ENCODE data around the gene SASS6.

SASS6 gene, protein sequence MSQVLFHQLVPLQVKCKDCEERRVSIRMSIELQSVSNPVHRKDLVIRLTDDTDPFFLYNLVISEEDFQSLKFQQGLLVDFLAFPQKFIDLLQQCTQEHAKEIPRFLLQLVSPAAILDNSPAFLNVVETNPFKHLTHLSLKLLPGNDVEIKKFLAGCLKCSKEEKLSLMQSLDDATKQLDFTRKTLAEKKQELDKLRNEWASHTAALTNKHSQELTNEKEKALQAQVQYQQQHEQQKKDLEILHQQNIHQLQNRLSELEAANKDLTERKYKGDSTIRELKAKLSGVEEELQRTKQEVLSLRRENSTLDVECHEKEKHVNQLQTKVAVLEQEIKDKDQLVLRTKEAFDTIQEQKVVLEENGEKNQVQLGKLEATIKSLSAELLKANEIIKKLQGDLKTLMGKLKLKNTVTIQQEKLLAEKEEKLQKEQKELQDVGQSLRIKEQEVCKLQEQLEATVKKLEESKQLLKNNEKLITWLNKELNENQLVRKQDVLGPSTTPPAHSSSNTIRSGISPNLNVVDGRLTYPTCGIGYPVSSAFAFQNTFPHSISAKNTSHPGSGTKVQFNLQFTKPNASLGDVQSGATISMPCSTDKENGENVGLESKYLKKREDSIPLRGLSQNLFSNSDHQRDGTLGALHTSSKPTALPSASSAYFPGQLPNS

DNA sequence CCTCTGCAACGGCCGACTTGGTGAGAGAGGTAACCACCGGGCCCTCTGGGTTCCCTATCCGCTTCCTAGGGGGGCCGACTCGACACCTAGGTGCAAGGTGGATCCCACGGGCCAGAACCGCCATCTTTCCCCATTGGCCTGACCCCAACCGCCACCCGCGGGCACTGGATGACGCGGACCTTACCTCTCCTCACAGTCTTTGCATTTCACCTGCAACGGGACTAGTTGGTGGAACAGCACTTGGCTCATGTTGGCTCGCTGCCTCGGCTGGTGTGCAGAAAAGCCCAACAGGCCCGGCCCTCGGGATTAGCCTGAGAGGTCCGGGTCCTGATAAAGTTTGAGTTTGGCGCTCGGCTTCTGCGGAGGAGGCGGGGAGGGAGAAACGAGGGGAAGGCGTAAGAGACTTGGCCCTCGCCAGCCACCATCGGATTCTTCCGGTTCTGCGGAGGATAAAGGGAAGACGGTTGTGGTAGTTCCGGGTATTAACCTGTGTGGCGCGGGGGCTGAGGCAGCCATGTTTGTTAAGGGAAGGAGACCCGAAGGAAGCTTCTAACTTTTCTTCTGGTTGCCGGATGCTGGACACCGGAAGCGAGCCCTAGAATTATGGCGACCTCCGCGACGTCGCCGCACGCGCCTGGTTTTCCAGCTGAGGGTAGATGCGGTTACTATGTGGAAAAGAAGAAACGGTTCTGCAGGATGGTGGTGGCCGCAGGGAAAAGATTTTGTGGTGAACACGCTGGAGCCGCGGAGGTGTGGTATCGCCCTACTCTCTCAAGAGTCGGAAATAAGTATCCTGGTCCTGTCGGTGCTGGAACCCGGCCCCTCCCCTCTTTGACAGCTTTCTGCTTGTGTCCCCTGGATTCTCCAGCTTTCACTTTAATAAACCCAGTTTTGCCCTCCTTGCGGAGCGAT, at the start of gene SASS6, which contains the start of gene TRMT13:
Gene SASS6, minus strand, starts transcription at position 365 of the 912 bp plus-strand sequence. Its CDS starts 116 bp downstream, at position 249.
Gene TRMT13, plus strand, starts transcription at position 598 of the 912 bp plus-strand sequence. Its CDS starts 6 bp downstream, at position 604.
- peak; percentile 82 for DNase-seq

DNA sequence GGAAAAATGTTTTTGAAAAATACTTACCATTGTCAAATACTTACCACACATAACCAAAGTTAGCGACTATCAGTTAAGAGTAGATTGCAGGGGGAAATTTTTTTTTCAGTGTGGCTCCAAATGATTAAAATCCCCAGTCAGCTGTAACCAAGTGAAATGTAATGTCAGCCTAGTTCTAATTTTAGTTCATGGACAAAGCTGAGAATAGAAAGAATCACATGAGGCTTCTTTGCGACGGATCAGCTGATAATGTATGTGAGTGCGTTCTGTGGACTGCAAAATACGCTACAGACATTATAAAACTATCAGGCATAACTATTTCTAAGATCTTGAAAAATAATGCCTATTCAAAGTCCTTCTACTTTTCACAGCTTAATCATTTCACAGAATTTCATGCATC, 45.4 kb upstream of the SASS6 start, which contains the start of gene LRRC39:
Gene LRRC39, minus strand, starts transcription at position 166 of the 400 bp plus-strand sequence. CDS start 9,740 bp downstream, outside the sequence.
- DNase-seq: no peak

DNA sequence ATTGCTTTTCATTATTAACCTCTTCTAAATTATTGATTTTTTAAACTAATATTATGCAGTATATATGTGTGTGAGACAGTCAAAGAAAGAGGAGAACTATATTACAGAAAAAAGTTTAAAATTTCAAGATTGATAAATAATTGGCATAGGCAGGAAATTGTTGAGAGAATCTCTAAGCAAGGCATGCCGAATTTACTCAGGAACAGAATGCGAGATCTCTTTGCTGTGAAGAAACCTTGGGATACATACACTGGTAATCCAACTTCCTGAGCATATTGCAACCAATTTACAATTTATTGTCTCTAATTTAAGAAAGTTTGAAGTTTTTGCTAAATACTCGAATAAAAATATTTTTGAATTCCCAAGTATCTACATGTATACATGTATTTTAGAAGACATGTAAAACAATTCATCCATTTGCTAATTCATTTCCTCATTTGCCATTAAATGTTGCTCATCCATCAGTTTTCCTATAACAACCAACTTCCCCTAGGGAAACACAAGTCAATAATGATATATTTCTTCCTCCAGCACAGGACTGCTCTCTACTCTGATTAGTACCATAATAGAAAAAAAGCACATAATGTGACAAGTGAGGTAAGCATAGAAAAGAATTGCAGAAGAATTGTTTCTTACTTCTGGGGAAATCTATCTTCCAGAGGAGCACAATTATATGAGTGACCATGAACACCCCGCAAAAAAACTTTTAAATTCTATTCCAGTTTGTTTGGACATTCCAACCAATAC, 44.7 kb upstream of the SASS6 start:
- DNase-seq: no peak

DNA sequence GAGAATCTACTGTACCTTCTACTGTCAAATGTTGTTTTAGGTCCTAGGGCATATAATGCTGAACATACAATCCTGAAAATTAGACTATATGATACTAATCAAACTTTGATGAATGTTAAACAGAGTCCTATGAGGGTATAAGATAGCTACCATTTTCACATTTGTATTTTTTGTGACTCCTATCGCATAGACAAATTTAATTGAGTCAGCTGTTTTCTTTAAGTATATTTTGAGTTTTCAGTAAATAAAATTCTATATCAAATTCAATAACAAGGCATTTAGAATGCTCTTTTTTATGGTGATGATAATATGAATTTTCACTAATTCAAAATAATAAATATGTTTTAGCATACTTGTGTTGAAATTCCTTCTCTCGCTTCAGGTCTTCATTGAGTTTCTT, 35.3 kb upstream of the SASS6 start:
- DNase-seq: no peak

DNA sequence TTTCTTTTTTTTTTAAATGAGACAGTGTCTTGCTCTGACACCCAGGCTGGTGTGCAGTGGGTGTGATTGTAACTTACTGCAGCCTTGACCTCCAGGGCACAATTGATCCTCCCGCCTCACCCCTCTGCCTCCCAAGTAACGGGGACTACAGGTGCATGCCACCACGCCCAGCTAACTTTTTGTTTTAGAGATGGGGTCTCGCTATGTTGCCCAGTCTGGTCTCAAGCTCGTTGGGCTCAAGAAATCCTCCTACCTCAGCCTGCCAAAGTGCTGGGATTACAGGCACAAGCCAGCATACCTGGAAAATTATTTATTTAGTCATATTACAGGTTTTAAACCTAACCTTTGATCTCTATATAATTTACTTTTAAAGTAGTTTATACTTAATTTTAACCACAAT, 32.0 kb upstream of the SASS6 start:
- DNase-seq: no peak

DNA sequence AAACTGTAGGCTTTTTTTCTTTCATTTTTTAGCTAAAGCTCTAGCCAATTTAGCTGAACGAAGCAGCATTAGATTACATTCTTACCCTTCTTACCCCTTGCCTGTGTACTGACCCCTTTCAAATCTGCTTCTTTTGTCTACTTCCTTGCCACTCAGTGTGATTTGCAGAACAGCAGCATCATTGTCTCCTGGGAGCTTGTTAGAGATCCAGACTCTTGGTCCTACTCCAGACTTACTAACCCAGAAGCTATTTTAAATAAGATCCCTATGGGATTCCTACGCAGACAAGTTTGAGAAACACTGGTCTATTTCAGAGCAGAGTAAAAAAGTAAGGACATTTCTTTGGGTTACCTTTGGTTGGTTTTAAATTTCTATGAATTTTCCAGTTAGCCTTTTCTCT, 31.5 kb upstream of the SASS6 start:
- DNase-seq: no peak

DNA sequence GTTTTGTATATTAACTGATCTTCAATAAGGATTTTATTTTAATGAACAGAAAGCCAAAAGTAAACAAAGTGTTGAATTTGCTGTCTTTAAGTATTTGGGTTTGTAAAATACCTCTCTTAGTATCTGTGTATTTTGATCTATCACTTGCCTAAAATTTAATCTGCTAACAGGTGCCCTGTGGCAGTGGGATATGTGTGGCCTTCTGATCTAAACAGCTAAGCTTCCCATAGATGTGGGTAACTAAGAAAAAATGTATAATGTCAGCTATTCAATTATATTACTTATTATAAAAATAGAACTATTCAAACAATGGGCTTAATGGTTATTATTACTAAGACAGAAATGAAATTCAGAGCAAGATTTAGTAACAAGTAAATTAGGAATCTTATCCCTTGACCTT, 30.2 kb upstream of the SASS6 start:
- no peak for DNase-seq

DNA sequence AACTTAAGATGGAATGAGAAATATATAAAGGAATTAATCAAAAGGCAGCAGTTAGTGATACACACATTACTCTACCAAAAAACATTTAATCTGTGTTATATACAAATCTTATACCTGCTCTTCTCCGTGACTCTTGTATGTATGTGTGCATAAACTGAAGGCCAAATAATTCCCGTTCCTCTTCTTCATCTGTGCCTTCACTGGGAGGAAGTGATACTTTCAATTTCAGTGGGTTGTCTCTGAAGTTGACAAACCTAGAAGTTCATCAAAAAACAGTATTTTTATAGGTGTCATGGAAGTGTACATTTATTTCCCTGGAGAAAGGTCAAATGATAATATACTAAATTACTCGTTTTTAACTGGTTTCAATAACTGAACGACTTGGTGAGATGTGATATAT, 19.5 kb upstream of the SASS6 start:
- DNase-seq: no peak

DNA sequence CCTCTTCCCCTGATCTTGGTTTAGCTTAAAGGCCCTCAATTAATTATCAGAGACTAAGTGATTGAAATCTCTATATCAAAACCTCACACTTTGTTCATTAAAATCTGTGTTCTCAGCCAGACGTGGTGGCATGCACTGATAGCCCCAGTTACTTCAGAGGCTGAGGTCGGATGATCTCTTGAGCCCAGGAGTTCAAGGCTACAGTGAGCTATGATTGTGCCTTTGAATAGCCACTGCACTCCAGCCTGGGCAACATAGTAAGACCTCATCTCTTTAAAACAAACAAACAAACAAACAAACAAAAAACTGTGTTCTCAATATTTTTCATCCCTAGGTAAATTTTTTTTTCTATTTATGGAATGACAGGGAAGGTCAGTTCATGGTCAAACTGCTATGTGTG, 18.9 kb upstream of the SASS6 start:
- DNase-seq: no peak

DNA sequence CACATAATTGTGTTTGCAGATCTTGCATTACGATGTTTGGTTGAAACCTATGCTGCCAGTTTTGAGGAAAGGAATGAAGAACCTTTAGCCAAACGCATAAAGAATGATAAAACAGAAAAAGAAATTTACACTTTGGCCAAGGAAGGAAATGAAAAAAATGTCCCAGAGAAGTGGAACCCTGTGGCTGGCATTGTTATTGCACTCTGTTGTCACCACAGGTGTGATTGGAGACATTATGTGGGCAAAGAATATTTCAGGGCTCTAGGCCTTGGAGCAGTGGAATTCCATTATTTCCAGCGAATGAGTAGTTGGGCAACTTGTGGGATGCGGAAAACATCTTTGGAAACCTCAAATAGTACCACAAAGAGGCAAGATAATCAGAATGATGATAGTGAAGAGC, 15.1 kb upstream of the SASS6 start:
- no peak for DNase-seq

DNA sequence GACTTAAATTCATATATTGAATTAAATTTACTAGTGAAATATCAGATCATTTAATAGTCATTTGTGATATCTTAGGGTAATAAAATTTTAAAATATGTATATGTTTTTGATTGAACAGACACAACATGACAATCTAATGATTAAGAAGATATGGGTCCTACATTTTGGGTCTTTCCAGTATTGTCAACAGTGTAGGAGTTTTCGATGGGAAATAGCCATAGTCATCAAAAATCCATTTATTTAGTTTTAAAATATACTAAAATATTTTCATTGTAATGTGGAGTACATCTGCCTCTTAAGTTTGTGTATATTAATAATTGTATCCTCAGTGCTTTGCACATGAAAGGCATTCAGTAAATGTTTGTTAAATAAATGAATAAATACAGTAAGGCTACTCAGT, 14.2 kb upstream of the SASS6 start:
- no peak for DNase-seq

DNA sequence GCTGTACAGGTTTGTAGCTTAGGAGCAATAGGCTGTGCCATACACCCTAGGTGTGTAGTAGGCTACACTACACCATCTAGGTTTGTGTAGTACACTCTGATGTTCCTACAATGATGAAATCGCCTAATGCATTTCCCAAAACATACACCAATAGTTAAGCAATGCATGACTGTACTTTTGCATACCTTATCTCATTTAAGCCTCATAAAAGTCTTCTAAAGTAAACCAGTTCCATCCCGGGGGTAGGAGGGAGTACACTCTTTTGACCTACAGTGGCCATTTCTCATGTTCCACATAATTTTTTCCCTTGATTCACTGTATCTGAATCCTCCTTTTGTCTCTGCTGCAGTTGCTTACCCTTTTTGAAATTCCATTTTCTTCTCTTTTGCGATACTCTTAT, 12.4 kb upstream of the SASS6 start:
- DNase-seq: no peak

DNA sequence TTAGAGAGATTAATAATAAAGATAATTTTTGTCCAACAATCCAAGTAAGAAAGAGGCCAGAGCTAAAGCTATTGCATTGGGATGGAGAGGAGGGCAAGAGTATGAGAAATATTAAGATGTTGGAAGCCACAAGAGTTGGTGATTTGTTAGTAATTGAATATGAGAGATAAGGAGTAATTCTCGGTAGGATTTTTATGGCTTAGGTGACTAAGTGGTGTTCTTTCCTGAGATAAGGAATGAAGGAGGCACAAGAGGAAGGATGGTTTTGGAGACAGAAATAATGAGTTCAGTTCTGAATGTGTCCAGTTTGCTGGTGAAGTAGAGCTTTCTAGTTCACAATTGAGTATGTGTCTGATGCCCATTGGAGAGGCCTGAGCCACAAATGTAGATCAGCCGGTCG, 9.6 kb upstream of the SASS6 start:
- DNase-seq: no peak

DNA sequence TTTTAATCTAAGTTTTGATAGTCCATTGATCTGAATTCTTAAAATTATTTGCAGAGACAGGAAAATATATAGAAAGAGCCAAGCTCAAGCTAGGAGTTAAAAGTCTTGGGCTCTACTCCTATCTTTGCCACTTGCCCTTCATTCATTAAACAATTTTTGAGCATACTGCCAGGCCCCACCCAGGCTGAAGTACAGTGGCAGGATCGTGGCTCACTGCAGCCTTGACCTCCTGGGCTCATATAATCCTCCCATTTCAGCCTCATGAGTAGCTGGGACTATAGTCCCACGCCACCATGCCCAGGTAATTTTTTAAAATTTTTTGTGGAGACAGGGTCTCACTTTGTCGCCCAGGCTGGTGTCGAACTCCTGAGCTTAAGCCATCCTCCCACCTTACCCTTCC, 8.5 kb upstream of the SASS6 start:
- DNase-seq: no peak

DNA sequence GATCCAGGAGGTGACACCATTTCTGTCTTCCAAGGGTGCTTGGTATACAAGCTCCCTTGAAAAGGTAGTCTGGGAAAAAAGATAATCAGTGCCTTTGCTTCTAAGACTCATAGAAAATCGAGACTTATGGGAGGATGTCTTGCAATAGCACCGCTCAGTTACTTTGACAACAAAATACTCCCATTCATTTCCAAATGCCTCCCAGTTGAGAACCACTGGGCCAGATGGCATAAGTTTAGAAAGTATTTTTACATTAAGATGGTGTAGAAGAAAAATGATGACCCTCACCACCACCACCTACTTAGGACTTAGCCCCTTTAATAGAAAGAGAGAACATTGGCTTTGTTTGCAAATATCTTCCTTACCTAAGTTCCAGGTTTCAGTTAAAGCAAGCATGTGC, 4.9 kb upstream of the SASS6 start:
- DNase-seq: no peak

DNA sequence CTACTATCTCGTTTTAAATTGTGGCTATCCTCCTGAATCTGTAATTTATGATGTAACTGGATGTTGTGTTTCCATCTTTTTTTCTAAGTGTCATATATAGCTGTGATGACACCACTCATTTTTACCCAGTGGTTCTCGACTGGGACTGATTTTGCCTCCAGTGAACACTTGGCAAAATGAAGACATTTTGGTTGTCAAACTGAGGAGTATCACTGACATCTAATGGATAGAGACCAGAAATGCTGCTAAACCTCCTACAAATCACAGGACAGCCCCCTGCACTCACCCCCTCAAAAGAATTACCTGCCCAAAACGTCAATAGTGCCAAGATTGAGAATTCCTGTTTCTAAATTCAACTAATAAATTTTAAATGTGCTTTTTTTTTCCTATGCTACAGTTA, 2.1 kb upstream of the SASS6 start:
- no peak for DNase-seq

DNA sequence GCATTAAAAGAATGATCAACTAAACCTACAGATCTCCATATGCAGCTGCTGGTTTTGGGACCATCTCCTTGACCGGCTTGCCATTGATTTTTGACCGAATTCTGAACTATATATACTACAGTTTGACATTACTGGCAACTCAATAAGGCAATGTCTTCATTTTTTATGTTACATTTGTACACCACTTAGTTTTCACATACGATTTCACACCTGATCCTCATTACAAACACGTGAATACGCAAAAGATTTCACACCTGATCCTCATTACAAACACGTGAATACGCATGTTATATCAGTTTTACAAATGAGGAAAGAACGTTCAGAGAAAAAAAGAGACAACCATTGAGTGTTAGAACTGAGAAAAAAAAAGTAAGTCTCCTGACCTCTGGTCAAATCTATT, 1.1 kb downstream of the SASS6 start:
- DNase-seq: no peak

DNA sequence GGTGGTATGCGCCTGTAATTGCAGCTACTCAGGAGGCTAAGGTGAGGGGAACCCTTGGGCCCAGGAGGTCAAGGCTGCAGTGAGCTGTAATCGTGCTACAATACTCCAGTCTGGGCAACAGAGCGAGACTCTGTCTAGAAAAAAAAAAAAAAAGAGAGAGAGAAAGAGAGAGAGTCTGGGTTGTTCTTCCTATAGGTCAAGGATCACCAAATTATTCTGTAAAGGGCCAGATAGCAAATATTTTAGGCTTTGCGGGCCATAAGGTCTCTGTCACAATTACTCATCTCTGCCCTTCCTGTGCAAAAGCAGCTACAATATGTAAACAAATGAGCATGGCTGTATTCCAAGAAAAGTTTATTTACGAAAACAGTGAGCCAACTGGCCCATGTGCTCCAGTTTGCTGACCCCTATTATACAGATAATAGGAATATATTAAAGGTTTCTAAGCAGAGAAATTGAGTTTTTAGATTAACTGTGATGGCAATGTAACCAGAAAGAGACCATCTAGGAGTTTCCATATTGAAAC, 2.1 kb downstream of the SASS6 start:
- DNase-seq: no peak

DNA sequence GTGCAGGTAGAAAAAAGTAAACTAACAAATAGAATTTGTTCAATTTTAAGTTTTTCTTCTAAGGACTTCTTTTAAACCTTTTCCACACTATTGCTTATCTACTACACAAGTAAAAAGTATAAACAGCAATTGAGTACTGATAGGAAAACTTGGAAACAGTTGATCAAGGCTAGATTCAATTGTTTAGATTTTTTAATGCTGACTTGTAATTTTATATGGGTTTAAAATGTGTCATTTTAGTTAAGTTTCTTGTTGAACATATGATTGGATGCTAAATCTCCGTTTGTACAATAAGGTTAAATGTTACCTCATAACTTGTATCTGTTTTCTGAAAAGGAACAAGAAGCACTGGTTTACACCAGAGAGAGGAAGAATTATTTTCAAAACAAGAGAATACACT, 5.5 kb downstream of the SASS6 start:
- no peak for DNase-seq

DNA sequence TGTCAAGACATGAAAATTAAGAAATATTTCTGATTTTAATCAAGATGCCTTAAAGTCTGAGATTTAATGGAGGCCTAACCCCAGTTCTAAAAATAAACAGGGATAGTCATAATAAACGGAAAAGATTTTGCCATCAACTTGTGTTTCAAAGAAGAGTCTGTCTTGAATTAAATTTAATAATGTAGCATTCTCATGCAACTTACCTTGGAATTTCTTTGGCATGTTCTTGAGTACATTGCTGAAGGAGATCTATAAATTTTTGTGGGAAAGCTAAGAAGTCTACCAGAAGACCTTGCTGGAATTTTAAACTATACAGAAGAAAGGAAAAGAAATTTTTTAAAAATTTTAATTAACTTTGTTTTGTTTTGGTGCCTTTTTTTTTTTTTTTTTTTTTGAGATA, 10.6 kb downstream of the SASS6 start:
- no peak for DNase-seq

DNA sequence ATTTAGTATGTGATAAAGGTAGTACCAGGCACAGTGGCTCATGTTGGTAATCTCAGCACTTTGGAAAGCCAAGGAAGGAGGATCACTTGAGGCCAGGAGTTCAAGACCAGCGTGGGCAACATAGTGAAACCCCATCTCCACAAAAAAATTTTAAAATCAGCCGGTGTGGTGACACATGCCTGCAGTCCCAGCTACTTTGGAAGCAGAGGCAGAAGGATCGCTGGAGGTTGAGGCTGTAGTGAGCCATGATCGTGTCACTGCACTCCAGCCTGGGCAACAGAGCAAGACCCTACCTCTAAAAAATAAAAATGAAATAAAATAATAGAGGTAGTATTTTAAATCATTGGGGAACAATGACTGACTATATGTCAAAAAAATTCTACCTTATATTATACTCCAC, 17.2 kb downstream of the SASS6 start:
- DNase-seq: no peak

DNA sequence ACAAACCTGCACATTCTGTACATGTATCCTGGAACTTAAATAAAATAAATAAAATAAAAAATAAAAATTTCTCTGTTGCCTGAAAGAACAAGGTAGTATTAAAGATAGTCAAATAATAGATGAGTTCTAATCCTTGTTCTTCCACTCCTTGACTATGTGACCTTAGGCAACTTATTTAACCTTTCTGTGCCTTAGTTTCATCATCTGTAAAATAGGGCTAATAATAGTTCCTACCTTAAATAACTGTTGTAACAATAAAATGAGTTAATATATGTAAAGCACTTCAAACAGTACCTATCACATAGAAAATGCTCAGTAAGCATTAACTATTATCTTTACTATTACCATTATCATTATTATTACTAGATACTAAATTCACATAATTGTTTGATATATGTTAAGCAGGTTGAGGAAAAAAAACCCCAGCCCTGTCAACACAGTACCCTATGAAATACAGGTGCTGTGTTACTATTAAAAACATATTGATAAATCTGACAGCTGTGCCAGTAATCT, 23.1 kb downstream of the SASS6 start:
- DNase-seq: no peak

Data from NCI-H1417 treated with DMSO at 0.1 percent for 48 hours (cell line).